GM12878 (cell line): ENCODE data around the gene RHBDD3. TPM values are rescaled to one million over a fixed set of nuclear protein-coding genes. Genes with fewer than 3 reads are reported as not detected.

Experiments
- ATAC-seq: fragments of 200-7000 bp; cut with Tn5 transposase; 3 replicates; pipeline ENCODE4 v1.9.1; 2020; ENCODE audit warnings: mild to moderate bottlenecking, moderate library complexity
- BruUV-seq: library from RNA; stranded (reverse); fragments of 400-500 nt; replicated peaks from 2 replicates; lab custom pipeline; 2021; lab: Mats Ljungman, UMichigan
- CTCF ChIA-PET: fragments of 300-600 bp; sonication (Branson Sonifier 250); formaldehyde crosslinking; extraction: SDS; loops from one replicate; lab custom pipeline; 2021; ENCODE audit warnings: inconsistent platforms; lab: Yijun Ruan, JAX
- POLR2A ChIA-PET: fragments of 350-600 bp; formaldehyde crosslinking; extraction: SDS; loops from one replicate; lab custom pipeline; 2021; ENCODE audit warnings: inconsistent platforms; lab: Charles Lee
- RAD21 ChIA-PET: fragments of 300-600 bp; sonication (Branson Sonifier 250); formaldehyde crosslinking; loops from one replicate; lab custom pipeline; 2023; ENCODE audit warnings: antibody characterized with exemption; ENCODE audit not compliant: unreplicated experiment; lab: Charles Lee
- SMC1A ChIA-PET: fragments of 300-600 bp; sonication (Branson Sonifier 250); formaldehyde crosslinking; loops from one replicate; lab custom pipeline; 2023; ENCODE audit not compliant: unreplicated experiment, uncharacterized antibody; lab: Charles Lee
- DNase-seq: peaks from one replicate; pipeline ENCODE4 v3.0.0-alpha.2; 2011; ENCODE audit warnings: low read depth, low spot score
- FAIRE-seq: peaks from 3 replicates; lab custom pipeline; 2011; peaks lifted over from hg19 to GRCh38; lab: Jason Lieb, UNC
- H2AFZ ChIP-seq: 2 replicates; pipeline ENCODE4 v1.6.0; 2011; ENCODE audit warnings: low read depth, low read length, control low read depth; ENCODE audit not compliant: control insufficient read depth
- H3K27ac ChIP-seq: 2 replicates; pipeline ENCODE4 v1.5.1; 2011; ENCODE audit warnings: control low read depth; ENCODE audit not compliant: control insufficient read depth, insufficient read depth
- H3K27me3 ChIP-seq, 2 experiments: replicated peaks in 1 of 2; 2 replicates each; pipeline versions ENCODE4 v1.6.0 to v1.6.1; 2011; ENCODE audit warnings: low read length in 1 of 2; ENCODE audit not compliant: control insufficient read depth in 2 of 2, insufficient read depth in 2 of 2
- H3K36me3 ChIP-seq, 2 experiments: 2 replicates each; pipeline ENCODE4 v1.5.1; 2011; ENCODE audit warnings: low read length in 1 of 2; ENCODE audit not compliant: control insufficient read depth in 2 of 2, insufficient read depth in 2 of 2
- H3K4me1 ChIP-seq: 2 replicates; pipeline ENCODE4 v1.6.1; 2011; ENCODE audit warnings: mild to moderate bottlenecking, low read length, moderate library complexity, mixed read lengths; ENCODE audit not compliant: control insufficient read depth, insufficient read depth
- H3K4me2 ChIP-seq: 2 replicates; pipeline ENCODE4 v1.6.0; 2011; ENCODE audit warnings: control low read depth; ENCODE audit not compliant: control insufficient read depth, insufficient read depth
- H3K4me3 ChIP-seq: fragments of 200-600 bp; sonication (generic); 2 replicates; pipeline ENCODE4 v1.5.1; 2016
- H3K79me2 ChIP-seq: 2 replicates; pipeline ENCODE4 v1.6.0; 2011; ENCODE audit warnings: low read length; ENCODE audit not compliant: control insufficient read depth, insufficient read depth
- H3K9ac ChIP-seq: 2 replicates; pipeline ENCODE4 v1.8.0; 2011; ENCODE audit warnings: low read length, control low read depth, mixed read lengths; ENCODE audit not compliant: control insufficient read depth, insufficient read depth
- H3K9me3 ChIP-seq: replicated peaks from 3 replicates; pipeline ENCODE4 v1.5.1; 2011; ENCODE audit warnings: mild to moderate bottlenecking, low read length; ENCODE audit not compliant: control insufficient read depth, insufficient read depth
- H4K20me1 ChIP-seq: 2 replicates; pipeline ENCODE4 v1.6.0; 2011; ENCODE audit not compliant: control insufficient read depth, insufficient read depth
- BHLHE40 ChIP-seq, 2 experiments: fragments of 450-650 bp in 1 of 2; IDR thresholded peaks; 2 replicates each; pipeline ENCODE4 v1.6.1; 2011 to 2017; ENCODE audit warnings: low read depth in 2 of 2, borderline replicate concordance in 1 of 2, improper control_type of control experiment in 1 of 2, low read length in 1 of 2, mild to moderate bottlenecking in 1 of 2
- CBX5 ChIP-seq: sonication (generic); IDR thresholded peaks from 2 replicates; pipeline ENCODE4 v1.6.1; 2016; ENCODE audit warnings: low read depth, moderate library complexity, mild to moderate bottlenecking, inconsistent platforms
- CEBPB ChIP-seq, 2 experiments: fragments of 150-350 bp in 1 of 2; IDR thresholded peaks; 2 replicates each; pipeline ENCODE4 v1.6.1; 2012 to 2014; ENCODE audit warnings: low read depth in 2 of 2, low read length in 2 of 2, borderline replicate concordance in 1 of 2, inconsistent platforms in 1 of 2
- CHD1 ChIP-seq: IDR thresholded peaks from 2 replicates; pipeline ENCODE4 v1.6.1; 2012; ENCODE audit warnings: low read depth, low read length, improper control_type of control experiment
- CHD4 ChIP-seq: fragments of 200-600 bp; sonication (generic); IDR thresholded peaks from 2 replicates; pipeline ENCODE4 v1.6.1; 2016; ENCODE audit warnings: mild to moderate bottlenecking
- GATAD2B ChIP-seq: fragments of 450-650 bp; conservative IDR thresholded peaks from 2 replicates; pipeline ENCODE4 v1.6.1; 2017; ENCODE audit warnings: low read depth, mild to moderate bottlenecking, moderate library complexity
- HCFC1 ChIP-seq: fragments of 150-350 bp; IDR thresholded peaks from 2 replicates; pipeline ENCODE4 v1.6.1; 2014; ENCODE audit warnings: low read length
- HDAC2 ChIP-seq: fragments of 200-600 bp; sonication (generic); IDR thresholded peaks from 2 replicates; pipeline ENCODE4 v1.6.1; 2017
- MXI1 ChIP-seq: fragments of 150-350 bp; IDR thresholded peaks from 2 replicates; pipeline ENCODE4 v1.6.1; 2011; ENCODE audit warnings: low read depth, mild to moderate bottlenecking, inconsistent platforms, low read length, improper control_type of control experiment
- MYC ChIP-seq: IDR thresholded peaks from 2 replicates; pipeline ENCODE4 v1.6.1; 2011; ENCODE audit warnings: mild to moderate bottlenecking, low read length, moderate library complexity, inconsistent platforms; ENCODE audit not compliant: insufficient read depth, insufficient replicate concordance, insufficient read length, severe bottlenecking
- PRDM15 ChIP-seq: fragments of 450-650 bp; formaldehyde crosslinking; IDR thresholded peaks from 2 replicates; pipeline ENCODE4 v1.4.0; 2020; ENCODE audit warnings: mild to moderate bottlenecking, moderate library complexity
- RB1 ChIP-seq: fragments of 450-650 bp; formaldehyde crosslinking; IDR thresholded peaks from 2 replicates; pipeline ENCODE4 v1.6.1; 2017; ENCODE audit warnings: mild to moderate bottlenecking, borderline replicate concordance
- RCOR1 ChIP-seq: conservative IDR thresholded peaks from 2 replicates; pipeline ENCODE4 v1.6.1; 2012; ENCODE audit warnings: low read depth, low read length, improper control_type of control experiment
- RELA ChIP-seq: fragments of 450-650 bp; IDR thresholded peaks from 2 replicates; pipeline ENCODE4 v1.8.0; 2014; ENCODE audit warnings: borderline replicate concordance; ENCODE audit not compliant: partially characterized antibody
- SIN3A ChIP-seq: IDR thresholded peaks from 2 replicates; pipeline ENCODE4 v1.6.1; 2012; ENCODE audit warnings: low read depth, low read length, improper control_type of control experiment
- TAF1 ChIP-seq: IDR thresholded peaks from 2 replicates; pipeline ENCODE4 v1.6.1; 2011; ENCODE audit warnings: mild to moderate bottlenecking, low read depth, low read length, borderline replicate concordance
- USF2 ChIP-seq: IDR thresholded peaks from 2 replicates; pipeline ENCODE4 v1.6.1; 2011; ENCODE audit warnings: low read depth, low read length, improper control_type of control experiment, borderline replicate concordance
- WGBS: methylation state at CpG from one replicate; pipeline ENCODE4 v1.1.6; 2016; ENCODE audit warnings: low lambda C conversion rate; ENCODE audit not compliant: insufficient replicate concordance, insufficient coverage; ENCODE audit errors: missing lambda C conversion rate; 5-methylcytosine and 5-hydroxymethylcytosine counted together
- in situ Hi-C: fragments of 300-500 bp; cut with MboI; formaldehyde crosslinking; loops from 9 replicates; pipeline ENCODE4 v1.14.3; 2018; ENCODE audit warnings: mixed read lengths
- intact Hi-C: fragments of 100-400 bp; cut with micrococcal nuclease; formaldehyde crosslinking; loops from one replicate; pipeline ENCODE4 v1.14.2; 2022; ENCODE audit not compliant: unreplicated experiment
- polyA plus RNA-seq, 11 experiments: library from polyadenylated mRNA; depleted of rRNA in 4 of 11; unstranded in 6 of 11; stranded (reverse) in 5 of 11; fragments of >200 nt; fragmentation: Nextera tagmentation in 4 of 11; fragmentation: Illumina TruSeq in 1 of 11; extraction: Ambion mirVana in 4 of 11; extraction: Trizol in 1 of 11; gene quantifications; 1 replicate in 1 of 11; 2 replicates in 10 of 11; pipeline versions ENCODE4 v1.2.1 to v1.2.3, GENCODE V29; 2011 to 2016; ENCODE audit warnings: inconsistent platforms in 2 of 11, missing spikeins in 2 of 11, low read depth in 1 of 11
- total RNA-seq, 4 experiments: library from RNA; depleted of rRNA in 3 of 4; stranded (reverse); fragments of >200 nt in 3 of 4; fragmentation: Illumina TruSeq in 1 of 4; extraction: Trizol in 1 of 4; gene quantifications; 2 replicates each; pipeline versions ENCODE4 v1.2.1 to v1.2.3, GENCODE V29; 2013 to 2021

The RHBDD3 gene
- total and polyA plus RNA-seq, 10 of the 15 experiments (the other 5 are each of a cell fraction or from before 2014, with no cell fraction given), result 0.27 to 41.2 (median 20.1) TPM

- BruUV-seq, result no TSS peak
- H4K20me1 ChIP-seq, result no peaks in the 10 kb centered on the region
- POLR2A ChIA-PET, result interaction anchor here (0.9 kb wide), 1 partner anchor 12 kb away, joined by 3 read pairs; no protein-coding TSS in a partner anchor
- TF ChIP-seq CHD1 (no peak), RB1 (no peak), HDAC2 (no peak), MXI1 (no peak), CBX5 (no peak), TAF1 (no peak), PRDM15 (no peak), CHD4 (no peak), CEBPB (IDR thresholded peaks at IDR 0.05; ENCODE audit: borderline replicate concordance in 1 of 2, low read depth in 2 of 2, low read length in 2 of 2) (no peak), RCOR1 (no peak), MYC (no peak), SIN3A (no peak), BHLHE40 (IDR thresholded peaks at IDR 0.05; ENCODE audit: borderline replicate concordance in 1 of 2, low read depth in 2 of 2, low read length in 1 of 2) (no peak), HCFC1 (no peak), GATAD2B (no peak), USF2 (no peak), RELA (no peak)
- H3K36me3 ChIP-seq, result no peaks in the 10 kb centered on the region
- RAD21 ChIA-PET, result no interaction called here
- no peak overlapping the region for H2AFZ ChIP-seq
- intact Hi-C loops (no loop called here), in situ Hi-C loops (no loop called here)
- no peak overlapping the region for H3K4me2 ChIP-seq
- H3K9me3 ChIP-seq, result no peaks in the 10 kb centered on the region
- CTCF ChIA-PET, result no interaction called here
- H3K4me3 ChIP-seq, result no peak overlapping the region
- WGBS, result 55% methylated on average over 48 of the region's 50 CpGs
- DNase-seq (no peak), ATAC-seq (no peak), FAIRE-seq (no peak)
- H3K79me2 ChIP-seq, result no peaks in the 10 kb centered on the region
- peaks cover 7 to 8% of the 10 kb centered on the region in 2 experiments; a peak in 3 of 4 replicates for H3K27me3 ChIP-seq
- H3K27ac ChIP-seq, result no peak overlapping the region
- H3K4me1 ChIP-seq, result no peaks in the 10 kb centered on the region
- no peak overlapping the region for H3K9ac ChIP-seq
- SMC1A ChIA-PET, result no interaction called here
Observed at GRCh38 chr22:29311464-29312217, 43.9 kb upstream of the RHBDD3 start.
